HG03095 (cell line): Measurements from ENCODE around the gene GTF2A1L.

ENCODE experiments used
- ATAC-seq: cut with Tn5 transposase; IDR thresholded peaks from one replicate; pipeline ENCODE4 v1.9.1; 2021; ENCODE audit warnings: moderate library complexity; ENCODE audit not compliant: unreplicated experiment

GTF2A1L gene

DNA sequence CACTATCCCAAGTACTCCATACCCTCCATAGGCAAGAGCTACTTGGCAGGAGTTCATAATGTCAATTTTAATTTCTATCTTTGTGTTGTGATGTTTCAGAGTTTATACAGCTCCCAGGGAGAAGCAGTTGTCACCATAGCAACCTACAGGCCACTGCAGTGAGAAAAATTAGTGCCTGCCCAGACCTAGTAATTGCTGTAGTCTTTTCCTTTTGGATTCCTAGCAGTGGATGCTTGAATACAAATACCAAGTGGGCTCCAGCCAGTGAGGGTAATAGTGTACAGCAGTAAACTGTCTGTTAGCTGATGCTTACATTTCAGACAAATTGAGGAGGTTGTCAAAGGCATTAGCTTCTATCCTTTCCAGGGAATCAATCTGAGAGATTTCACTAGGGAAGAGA is 111.2 kb downstream of the GTF2A1L start:
- ATAC-seq, result no peak
